DOHH2 (cell line): ENCODE data around the gene FAM83E.

ENCODE experiments used
- H3F3A ChIP-seq: fragments of 200-600 bp; sonication (generic), shearing (Covaris generic); 2 replicates; pipeline ENCODE4 v1.6.0; 2016; ENCODE audit warnings: antibody characterized with exemption, mild to moderate bottlenecking; ENCODE audit not compliant: control insufficient read depth, insufficient read depth
- H3K27ac ChIP-seq: fragments of 200-600 bp; sonication (generic); 2 replicates; pipeline ENCODE4 v1.5.1; 2014; ENCODE audit warnings: low read depth, mild to moderate bottlenecking, low read length, moderate library complexity
- H3K27me3 ChIP-seq: fragments of 200-600 bp; sonication (generic); 2 replicates; pipeline ENCODE4 v1.6.1; 2014; ENCODE audit warnings: mild to moderate bottlenecking, low read length, mixed read lengths; ENCODE audit not compliant: control insufficient read depth
- H3K36me3 ChIP-seq: fragments of 200-600 bp; sonication (generic); 2 replicates; pipeline ENCODE4 v1.6.1; 2014; ENCODE audit warnings: mild to moderate bottlenecking, low read length, moderate library complexity, mixed read lengths; ENCODE audit not compliant: control insufficient read depth
- H3K4me1 ChIP-seq: fragments of 200-600 bp; sonication (generic); 2 replicates; pipeline ENCODE4 v1.6.1; 2014; ENCODE audit warnings: mild to moderate bottlenecking, low read length, mixed read lengths; ENCODE audit not compliant: control insufficient read depth
- H3K4me2 ChIP-seq: fragments of 200-600 bp; sonication (generic); 2 replicates; pipeline ENCODE4 v1.6.0; 2014; ENCODE audit warnings: mild to moderate bottlenecking, low read length, moderate library complexity
- H3K4me3 ChIP-seq: fragments of 200-600 bp; sonication (generic); 2 replicates; pipeline ENCODE4 v1.5.1; 2014; ENCODE audit warnings: mild to moderate bottlenecking, low read length, mixed read lengths
- H3K79me2 ChIP-seq: fragments of 200-600 bp; sonication (generic); 2 replicates; pipeline ENCODE4 v1.6.1; 2014; ENCODE audit warnings: mild to moderate bottlenecking, low read length, mixed read lengths; ENCODE audit not compliant: control insufficient read depth
- H3K9me2 ChIP-seq: fragments of 200-600 bp; sonication (generic); replicated peaks from 2 replicates; pipeline ENCODE4 v1.6.1; 2014; ENCODE audit warnings: mild to moderate bottlenecking, low read length, mixed read lengths; ENCODE audit not compliant: control insufficient read depth
- H3K9me3 ChIP-seq: fragments of 200-600 bp; sonication (generic); 2 replicates; pipeline ENCODE4 v1.6.1; 2014; ENCODE audit warnings: antibody characterized with exemption, low read length, mixed read lengths; ENCODE audit not compliant: control insufficient read depth, insufficient read depth
- H4K20me1 ChIP-seq: fragments of 200-600 bp; sonication (generic); 2 replicates; pipeline ENCODE4 v1.6.0; 2014; ENCODE audit warnings: low read depth, mild to moderate bottlenecking, antibody characterized with exemption, low read length, moderate library complexity; ENCODE audit not compliant: control insufficient read depth, insufficient read depth
- EZH2phosphoT487 ChIP-seq: fragments of 200-600 bp; sonication (generic); IDR thresholded peaks from 2 replicates; pipeline ENCODE4 v1.6.1; 2017; ENCODE audit warnings: borderline replicate concordance, mild to moderate bottlenecking, antibody characterized with exemption, low read length, moderate library complexity, mixed read lengths
- TF ChIP-seq, protein P1 (sequence below): fragments of 200-600 bp; sonication (generic); IDR thresholded peaks from one replicate; pipeline ENCODE4 v1.5.1; 2014; ENCODE audit warnings: antibody characterized with exemption, mild to moderate bottlenecking, low read depth, low read length; ENCODE audit not compliant: poor library complexity, severe bottlenecking

The FAM83E gene

DNA sequence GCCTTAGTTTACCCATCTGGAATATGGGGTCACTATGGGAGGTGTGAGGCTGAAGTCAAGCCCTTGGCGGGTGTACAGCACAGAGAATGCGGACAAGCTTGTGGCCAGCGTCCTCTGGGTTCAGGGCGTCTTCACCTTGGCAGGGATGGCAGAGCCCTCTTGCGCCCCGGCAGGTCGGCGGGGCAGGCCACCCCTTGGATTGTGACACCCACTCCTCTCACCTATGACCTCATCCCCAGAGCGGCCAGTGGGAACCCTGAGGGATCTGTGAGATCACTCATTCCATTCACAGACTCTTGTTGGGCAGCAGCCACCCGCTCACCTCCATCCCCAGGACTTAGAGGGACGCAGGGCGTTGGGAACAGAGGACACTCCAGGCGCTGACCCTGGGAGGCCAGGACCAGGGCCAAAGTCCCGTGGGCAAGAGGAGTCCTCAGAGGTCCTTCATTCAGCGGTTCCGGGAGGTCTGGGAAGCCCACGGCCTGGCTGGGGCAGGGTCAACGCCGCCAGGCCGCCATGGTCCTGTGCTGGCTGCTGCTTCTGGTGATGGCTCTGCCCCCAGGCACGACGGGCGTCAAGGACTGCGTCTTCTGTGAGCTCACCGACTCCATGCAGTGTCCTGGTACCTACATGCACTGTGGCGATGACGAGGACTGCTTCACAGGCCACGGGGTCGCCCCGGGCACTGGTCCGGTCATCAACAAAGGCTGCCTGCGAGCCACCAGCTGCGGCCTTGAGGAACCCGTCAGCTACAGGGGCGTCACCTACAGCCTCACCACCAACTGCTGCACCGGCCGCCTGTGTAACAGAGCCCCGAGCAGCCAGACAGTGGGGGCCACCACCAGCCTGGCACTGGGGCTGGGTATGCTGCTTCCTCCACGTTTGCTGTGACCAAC lies 8.2 kb downstream of the FAM83E start, which contains the start of gene SPACA4:
SPACA4 (plus strand) TSS at position 280 of the 896 bp plus-strand sequence; CDS start at position 517, 237 bp downstream.
- Histone ChIP-seq H4K20me1 (no peaks in the 10 kb centered on the region), H3K36me3 (no peaks in the 10 kb centered on the region), H3K9me3 (no peaks in the 10 kb centered on the region), H3F3A (no peaks in the 10 kb centered on the region), H3K4me2 (no peak within 1 kb of the TSS), H3K4me3 (no peak within 1 kb of the TSS), H3K4me1 (0 out of 2 replicates have a peak, but pooled peaks cover 3% of the 10 kb centered on the region), H3K79me2 (no peaks in the 10 kb centered on the region), H3K9me2 (no peaks in the 10 kb centered on the region), H3K27ac (no peak within 1 kb of the TSS), H3K27me3 (no peaks in the 10 kb centered on the region)
- TF ChIP-seq, protein P1, sequence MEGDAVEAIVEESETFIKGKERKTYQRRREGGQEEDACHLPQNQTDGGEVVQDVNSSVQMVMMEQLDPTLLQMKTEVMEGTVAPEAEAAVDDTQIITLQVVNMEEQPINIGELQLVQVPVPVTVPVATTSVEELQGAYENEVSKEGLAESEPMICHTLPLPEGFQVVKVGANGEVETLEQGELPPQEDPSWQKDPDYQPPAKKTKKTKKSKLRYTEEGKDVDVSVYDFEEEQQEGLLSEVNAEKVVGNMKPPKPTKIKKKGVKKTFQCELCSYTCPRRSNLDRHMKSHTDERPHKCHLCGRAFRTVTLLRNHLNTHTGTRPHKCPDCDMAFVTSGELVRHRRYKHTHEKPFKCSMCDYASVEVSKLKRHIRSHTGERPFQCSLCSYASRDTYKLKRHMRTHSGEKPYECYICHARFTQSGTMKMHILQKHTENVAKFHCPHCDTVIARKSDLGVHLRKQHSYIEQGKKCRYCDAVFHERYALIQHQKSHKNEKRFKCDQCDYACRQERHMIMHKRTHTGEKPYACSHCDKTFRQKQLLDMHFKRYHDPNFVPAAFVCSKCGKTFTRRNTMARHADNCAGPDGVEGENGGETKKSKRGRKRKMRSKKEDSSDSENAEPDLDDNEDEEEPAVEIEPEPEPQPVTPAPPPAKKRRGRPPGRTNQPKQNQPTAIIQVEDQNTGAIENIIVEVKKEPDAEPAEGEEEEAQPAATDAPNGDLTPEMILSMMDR = no peak
- TF ChIP-seq EZH2phosphoT487 = no peak

DNA sequence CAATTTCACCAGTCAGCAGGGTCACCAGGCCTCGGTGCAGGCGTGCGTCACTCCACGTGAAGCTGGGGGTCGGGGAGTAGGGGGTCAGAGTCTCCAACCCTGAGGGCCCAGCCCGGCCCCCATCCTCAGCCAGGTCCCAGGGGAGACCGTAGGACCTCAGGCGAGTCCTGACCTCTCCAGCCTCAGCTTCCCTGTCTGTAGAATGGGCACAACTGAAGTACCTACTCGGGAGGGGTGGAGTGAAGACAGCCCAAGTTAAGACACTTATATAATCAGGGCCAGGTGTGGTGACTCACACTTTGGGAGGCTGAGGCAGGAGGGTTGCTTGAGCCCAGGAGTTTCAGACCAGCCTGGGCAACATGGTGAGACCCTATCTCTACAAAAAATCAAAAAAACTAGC lies 11.0 kb downstream of the FAM83E start:
- 0 out of 2 replicates have a peak, but pooled peaks cover 1% of the 10 kb centered on the region for H3K4me1 ChIP-seq
- H3K9me3 ChIP-seq = no peaks in the 10 kb centered on the region
- no peak for TF ChIP-seq EZH2phosphoT487
- TF ChIP-seq, protein P1 = no peak
- no peaks in the 10 kb centered on the region for H3K9me2 ChIP-seq
- no peaks in the 10 kb centered on the region for H3K27me3 ChIP-seq
- no peaks in the 10 kb centered on the region for H3K79me2 ChIP-seq
- H3K36me3 ChIP-seq = no peaks in the 10 kb centered on the region
- H4K20me1 ChIP-seq = no peaks in the 10 kb centered on the region
- H3K4me2 ChIP-seq = no peak overlapping the region
- no peak overlapping the region for H3K27ac ChIP-seq
- H3K4me3 ChIP-seq = no peak overlapping the region
- no peaks in the 10 kb centered on the region for H3F3A ChIP-seq

DNA sequence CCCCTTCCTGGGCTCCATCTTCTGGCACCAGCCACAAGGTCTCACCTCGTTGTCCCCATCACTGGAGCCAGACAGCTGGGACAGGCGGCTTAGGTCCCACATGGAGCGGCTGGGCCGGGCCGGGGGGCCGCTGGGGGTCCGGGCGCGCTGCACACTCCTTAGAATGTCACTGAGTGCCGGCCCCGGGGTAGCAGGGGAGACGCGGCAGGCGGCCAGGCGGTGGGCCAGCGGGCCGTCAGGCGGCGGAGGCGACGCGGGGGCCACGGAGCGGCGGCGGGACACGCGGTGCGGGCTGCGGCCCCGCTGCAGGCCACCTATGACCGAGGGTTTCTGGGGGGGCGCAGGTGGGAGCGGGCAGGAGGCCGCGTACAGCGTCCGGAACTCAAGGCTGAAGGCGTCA lies 11.4 kb downstream of the FAM83E start:
- Histone ChIP-seq H4K20me1 (no peaks in the 10 kb centered on the region), H3F3A (no peaks in the 10 kb centered on the region), H3K4me2 (no peak overlapping the region), H3K36me3 (no peaks in the 10 kb centered on the region), H3K9me2 (no peaks in the 10 kb centered on the region), H3K4me3 (no peak overlapping the region), H3K79me2 (no peaks in the 10 kb centered on the region), H3K27ac (no peak overlapping the region), H3K27me3 (no peaks in the 10 kb centered on the region), H3K4me1 (no peaks in the 10 kb centered on the region), H3K9me3 (no peaks in the 10 kb centered on the region)
- TF ChIP-seq, protein P1 = no peak
- no peak for TF ChIP-seq EZH2phosphoT487
